Panc1 (cell line): ENCODE results near the gene TFB1M. TPM values are rescaled to one million over a fixed set of nuclear protein-coding genes. Genes with fewer than 3 reads are reported as not detected.

ENCODE experiments used
- ATAC-seq: fragments of 200-7000 bp; cut with Tn5 transposase; 2 replicates; pipeline ENCODE4 v1.9.1; 2020; ENCODE audit warnings: mild to moderate bottlenecking, moderate library complexity
- BruUV-seq: library from RNA; stranded (reverse); fragments of 400-500 nt; replicated peaks from 2 replicates; lab custom pipeline; 2021; lab: Mats Ljungman, UMichigan
- CTCF ChIA-PET: fragments of 300-600 bp; sonication (Branson Sonifier 250); formaldehyde crosslinking; loops from one replicate; lab custom pipeline; 2022; ENCODE audit warnings: antibody characterized with exemption; lab: Charles Lee
- POLR2A ChIA-PET: fragments of 300-600 bp; sonication (Branson Sonifier 250); formaldehyde crosslinking; loops from one replicate; lab custom pipeline; 2022; ENCODE audit warnings: antibody characterized with exemption; lab: Charles Lee
- DNase-seq: peaks from one replicate; pipeline ENCODE4 v3.0.0-alpha.2; 2010; ENCODE audit warnings: low read depth, low spot score
- H3K27ac ChIP-seq: 2 replicates; pipeline ENCODE4 v1.5.1; 2011; ENCODE audit warnings: mild to moderate bottlenecking, low read length, inconsistent platforms
- H3K27me3 ChIP-seq: fragments of 200-500 bp; sonication (Bioruptor generic); 2 replicates; pipeline ENCODE4 v1.6.0; 2014; ENCODE audit warnings: low read length, inconsistent platforms; ENCODE audit not compliant: control insufficient read depth, insufficient read depth
- H3K36me3 ChIP-seq: fragments of 200-500 bp; sonication (Bioruptor generic); 2 replicates; pipeline ENCODE4 v1.5.1; 2014; ENCODE audit warnings: inconsistent platforms, mild to moderate bottlenecking, low read length, moderate library complexity; ENCODE audit not compliant: control insufficient read depth, insufficient read depth
- H3K4me1 ChIP-seq: 2 replicates; pipeline ENCODE4 v1.5.1; 2011; ENCODE audit warnings: inconsistent platforms, mild to moderate bottlenecking, low read length, moderate library complexity; ENCODE audit not compliant: control insufficient read depth, insufficient read depth
- H3K4me3 ChIP-seq, 2 experiments: 2 replicates each; pipeline ENCODE4 v1.5.1; 2011 to 2012; ENCODE audit warnings: low read depth in 2 of 2, low read length in 2 of 2, mild to moderate bottlenecking in 2 of 2, inconsistent platforms in 1 of 2, moderate library complexity in 1 of 2
- H3K9me3 ChIP-seq: fragments of 200-500 bp; sonication (Bioruptor generic); 2 replicates; pipeline ENCODE4 v1.5.1; 2014; ENCODE audit warnings: low read depth, mild to moderate bottlenecking, inconsistent platforms, low read length, moderate library complexity; ENCODE audit not compliant: control insufficient read depth, insufficient read depth
- POLR2AphosphoS5 ChIP-seq: IDR thresholded peaks from 2 replicates; pipeline ENCODE4 v1.6.1; 2012; ENCODE audit warnings: mild to moderate bottlenecking, low read depth, low read length, moderate library complexity
- SIN3A ChIP-seq: IDR thresholded peaks from 2 replicates; pipeline ENCODE4 v1.6.1; 2012; ENCODE audit warnings: low read depth, mild to moderate bottlenecking, low read length, moderate library complexity, borderline replicate concordance; ENCODE audit not compliant: insufficient read depth
- TCF7L2 ChIP-seq: IDR thresholded peaks from 2 replicates; pipeline ENCODE4 v1.6.1; 2011; ENCODE audit warnings: mild to moderate bottlenecking, low read depth, low read length, inconsistent platforms
- in situ Hi-C: cut with HindIII; loops from 2 replicates; pipeline ENCODE4 v1.10.0; 2016; ENCODE audit warnings: low sequenced_read_pairs, low pct_unique_long_range_greater_than_20kb
- intact Hi-C: fragments of 100-400 bp; cut with micrococcal nuclease; formaldehyde crosslinking; loops from one replicate; pipeline ENCODE4 v1.10.0; 2022; ENCODE audit not compliant: unreplicated experiment
- total RNA-seq: library from RNA; stranded (reverse); gene quantifications from one replicate; pipeline ENCODE4 v1.2.1, GENCODE V29; 2021; ENCODE audit not compliant: unreplicated experiment
- TF ChIP-seq, protein P1 (sequence below): fragments of 450-650 bp; IDR thresholded peaks from 2 replicates; pipeline ENCODE4 v1.5.1; 2017; ENCODE audit warnings: mild to moderate bottlenecking
- TF ChIP-seq, protein P2 (sequence below), 2 experiments: IDR thresholded peaks; 2 replicates each; pipeline ENCODE4 v1.6.1; 2011 to 2012; ENCODE audit warnings: low read depth in 2 of 2, control low read depth in 1 of 2, low read length in 1 of 2, mild to moderate bottlenecking in 1 of 2, moderate library complexity in 1 of 2; ENCODE audit not compliant: insufficient read depth in 1 of 2

Gene TFB1M
- total RNA-seq, 1 experiment from 2014 or later: 32.0 TPM

DNA sequence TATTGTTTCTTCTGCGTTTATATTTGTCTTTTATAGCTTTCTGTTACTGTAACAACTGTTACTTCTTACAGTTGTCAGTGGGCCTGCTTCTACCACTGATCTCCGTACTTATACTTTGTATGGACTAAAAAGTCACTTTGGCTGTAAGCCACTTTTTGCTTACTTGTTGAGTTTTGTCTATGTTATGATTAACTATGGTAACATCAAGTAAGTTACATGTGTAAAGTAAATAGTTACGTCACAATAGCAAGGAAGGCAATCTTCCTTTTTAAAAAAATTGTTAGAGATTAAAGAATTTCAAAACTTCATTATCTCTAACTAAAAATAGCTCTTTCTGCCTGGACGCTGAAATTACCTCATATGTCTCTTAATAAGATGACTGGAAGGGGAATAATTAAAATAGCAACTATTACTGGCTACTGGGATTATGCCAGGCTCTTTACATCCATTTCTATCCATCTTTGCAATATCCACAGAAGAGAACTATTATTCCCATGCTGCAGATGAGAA lies 10.9 kb downstream of the TFB1M start:
- no peak for TF ChIP-seq TCF7L2
- H3K9me3 ChIP-seq: no peaks in the 10 kb centered on the region
- H3K4me1 ChIP-seq: no peaks in the 10 kb centered on the region
- peaks cover 23% of the 10 kb centered on the region for H3K36me3 ChIP-seq
- no peak for DNase-seq
- BruUV-seq: no TSS peak
- ChIA-PET CTCF (interaction anchor here (0.5 kb wide), 1 partner anchor 36 kb away, joined by 8 read pairs; no protein-coding TSS in a partner anchor), POLR2A (no interaction called here)
- H3K27me3 ChIP-seq: no peaks in the 10 kb centered on the region
- intact Hi-C loops: no loop called here
- in situ Hi-C loops: no loop called here
- ATAC-seq: no peak
- H3K4me3 ChIP-seq: no peak overlapping the region
- H3K27ac ChIP-seq: no peak overlapping the region

DNA sequence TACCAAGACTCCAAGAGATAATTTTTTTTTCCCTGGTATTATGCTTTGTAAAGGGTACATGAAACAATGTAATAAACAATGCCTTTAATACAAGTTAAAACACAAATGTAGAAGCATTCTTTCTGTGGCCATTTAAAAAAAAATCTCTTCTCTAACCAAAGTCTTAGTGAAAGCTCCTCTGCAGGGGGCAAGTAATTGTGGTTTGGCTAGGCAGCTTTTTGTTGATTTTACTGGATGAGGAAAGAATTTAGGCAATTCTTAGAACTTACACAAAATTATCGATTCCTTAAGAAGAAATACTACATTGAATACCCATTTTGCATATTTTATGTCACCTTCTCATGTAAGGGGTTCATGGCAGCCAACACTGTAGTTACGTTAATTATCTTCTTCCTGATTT lies 12.4 kb downstream of the TFB1M start:
- Histone ChIP-seq H3K27me3 (no peaks in the 10 kb centered on the region), H3K4me3 (no peak overlapping the region), H3K36me3 (peaks cover 30% of the 10 kb centered on the region), H3K4me1 (no peaks in the 10 kb centered on the region), H3K27ac (no peak overlapping the region), H3K9me3 (no peaks in the 10 kb centered on the region)
- DNase-seq: no peak
- ChIA-PET CTCF (interaction anchor here (0.6 kb wide), 1 partner anchor 33 kb away, joined by 5 read pairs; no protein-coding TSS in a partner anchor), POLR2A (no interaction called here)
- TF ChIP-seq, protein P1, sequence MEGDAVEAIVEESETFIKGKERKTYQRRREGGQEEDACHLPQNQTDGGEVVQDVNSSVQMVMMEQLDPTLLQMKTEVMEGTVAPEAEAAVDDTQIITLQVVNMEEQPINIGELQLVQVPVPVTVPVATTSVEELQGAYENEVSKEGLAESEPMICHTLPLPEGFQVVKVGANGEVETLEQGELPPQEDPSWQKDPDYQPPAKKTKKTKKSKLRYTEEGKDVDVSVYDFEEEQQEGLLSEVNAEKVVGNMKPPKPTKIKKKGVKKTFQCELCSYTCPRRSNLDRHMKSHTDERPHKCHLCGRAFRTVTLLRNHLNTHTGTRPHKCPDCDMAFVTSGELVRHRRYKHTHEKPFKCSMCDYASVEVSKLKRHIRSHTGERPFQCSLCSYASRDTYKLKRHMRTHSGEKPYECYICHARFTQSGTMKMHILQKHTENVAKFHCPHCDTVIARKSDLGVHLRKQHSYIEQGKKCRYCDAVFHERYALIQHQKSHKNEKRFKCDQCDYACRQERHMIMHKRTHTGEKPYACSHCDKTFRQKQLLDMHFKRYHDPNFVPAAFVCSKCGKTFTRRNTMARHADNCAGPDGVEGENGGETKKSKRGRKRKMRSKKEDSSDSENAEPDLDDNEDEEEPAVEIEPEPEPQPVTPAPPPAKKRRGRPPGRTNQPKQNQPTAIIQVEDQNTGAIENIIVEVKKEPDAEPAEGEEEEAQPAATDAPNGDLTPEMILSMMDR: no peak
- TF ChIP-seq TCF7L2: no peak
- no peak for TF ChIP-seq SIN3A
- no TSS peak for BruUV-seq
- no peak for ATAC-seq
- in situ Hi-C loops: no loop called here
- intact Hi-C loops: no loop called here

DNA sequence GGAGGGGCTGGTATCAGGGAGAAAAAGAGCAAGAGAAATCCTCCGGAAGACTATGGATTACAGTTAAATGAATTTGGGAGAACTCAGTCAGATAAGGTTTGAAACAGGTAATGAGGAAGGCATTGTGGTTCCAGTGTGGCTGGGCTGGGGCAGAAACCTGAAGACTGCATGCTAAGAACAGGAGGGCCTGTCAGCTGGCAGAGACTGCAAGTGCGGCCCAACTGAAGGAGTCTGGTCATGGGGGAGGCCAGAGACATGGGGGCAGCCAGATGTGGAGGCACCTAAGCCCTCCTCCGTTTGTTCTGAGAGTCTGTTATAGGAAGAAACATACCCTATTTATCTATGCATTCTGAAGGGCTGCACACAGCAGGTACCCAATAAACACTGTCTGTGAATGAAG lies 16.6 kb downstream of the TFB1M start:
- in situ Hi-C loops (no loop called here), intact Hi-C loops (no loop called here)
- ChIA-PET CTCF (no interaction called here), POLR2A (no interaction called here)
- Histone ChIP-seq H3K27ac (no peak overlapping the region), H3K36me3 (peaks cover 21% of the 10 kb centered on the region), H3K9me3 (no peaks in the 10 kb centered on the region), H3K27me3 (no peaks in the 10 kb centered on the region), H3K4me3 (no peak overlapping the region), H3K4me1 (no peaks in the 10 kb centered on the region)
- DNase-seq (no peak), ATAC-seq (no peak)
- BruUV-seq: no TSS peak
- TF ChIP-seq, protein P2, sequence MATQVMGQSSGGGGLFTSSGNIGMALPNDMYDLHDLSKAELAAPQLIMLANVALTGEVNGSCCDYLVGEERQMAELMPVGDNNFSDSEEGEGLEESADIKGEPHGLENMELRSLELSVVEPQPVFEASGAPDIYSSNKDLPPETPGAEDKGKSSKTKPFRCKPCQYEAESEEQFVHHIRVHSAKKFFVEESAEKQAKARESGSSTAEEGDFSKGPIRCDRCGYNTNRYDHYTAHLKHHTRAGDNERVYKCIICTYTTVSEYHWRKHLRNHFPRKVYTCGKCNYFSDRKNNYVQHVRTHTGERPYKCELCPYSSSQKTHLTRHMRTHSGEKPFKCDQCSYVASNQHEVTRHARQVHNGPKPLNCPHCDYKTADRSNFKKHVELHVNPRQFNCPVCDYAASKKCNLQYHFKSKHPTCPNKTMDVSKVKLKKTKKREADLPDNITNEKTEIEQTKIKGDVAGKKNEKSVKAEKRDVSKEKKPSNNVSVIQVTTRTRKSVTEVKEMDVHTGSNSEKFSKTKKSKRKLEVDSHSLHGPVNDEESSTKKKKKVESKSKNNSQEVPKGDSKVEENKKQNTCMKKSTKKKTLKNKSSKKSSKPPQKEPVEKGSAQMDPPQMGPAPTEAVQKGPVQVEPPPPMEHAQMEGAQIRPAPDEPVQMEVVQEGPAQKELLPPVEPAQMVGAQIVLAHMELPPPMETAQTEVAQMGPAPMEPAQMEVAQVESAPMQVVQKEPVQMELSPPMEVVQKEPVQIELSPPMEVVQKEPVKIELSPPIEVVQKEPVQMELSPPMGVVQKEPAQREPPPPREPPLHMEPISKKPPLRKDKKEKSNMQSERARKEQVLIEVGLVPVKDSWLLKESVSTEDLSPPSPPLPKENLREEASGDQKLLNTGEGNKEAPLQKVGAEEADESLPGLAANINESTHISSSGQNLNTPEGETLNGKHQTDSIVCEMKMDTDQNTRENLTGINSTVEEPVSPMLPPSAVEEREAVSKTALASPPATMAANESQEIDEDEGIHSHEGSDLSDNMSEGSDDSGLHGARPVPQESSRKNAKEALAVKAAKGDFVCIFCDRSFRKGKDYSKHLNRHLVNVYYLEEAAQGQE (IDR thresholded peaks at IDR 0.05; ENCODE audit: insufficient read depth in 1 of 2, low read depth in 2 of 2, low read length in 1 of 2): no peak
- TF ChIP-seq POLR2AphosphoS5: no peak
- no peak for TF ChIP-seq TCF7L2
- TF ChIP-seq SIN3A: no peak
- TF ChIP-seq, protein P1: no peak
